K562 treated with DMSO at 1 percent for 4 hours (cell line): Measurements from ENCODE around the gene NIF3L1. TPM values are rescaled to one million over a fixed set of nuclear protein-coding genes. Genes with fewer than 3 reads are reported as not detected.

Experiments
- total RNA-seq: library from RNA; unstranded; fragments of 300-600 nt; gene quantifications from 2 replicates; pipeline ENCODE4 v1.2.3, GENCODE V29; 2022; ENCODE audit not compliant: insufficient read depth

Gene NIF3L1, protein sequence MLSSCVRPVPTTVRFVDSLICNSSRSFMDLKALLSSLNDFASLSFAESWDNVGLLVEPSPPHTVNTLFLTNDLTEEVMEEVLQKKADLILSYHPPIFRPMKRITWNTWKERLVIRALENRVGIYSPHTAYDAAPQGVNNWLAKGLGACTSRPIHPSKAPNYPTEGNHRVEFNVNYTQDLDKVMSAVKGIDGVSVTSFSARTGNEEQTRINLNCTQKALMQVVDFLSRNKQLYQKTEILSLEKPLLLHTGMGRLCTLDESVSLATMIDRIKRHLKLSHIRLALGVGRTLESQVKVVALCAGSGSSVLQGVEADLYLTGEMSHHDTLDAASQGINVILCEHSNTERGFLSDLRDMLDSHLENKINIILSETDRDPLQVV
- 13.7 and 15.3 TPM in 2 replicates for total RNA-seq

DNA sequence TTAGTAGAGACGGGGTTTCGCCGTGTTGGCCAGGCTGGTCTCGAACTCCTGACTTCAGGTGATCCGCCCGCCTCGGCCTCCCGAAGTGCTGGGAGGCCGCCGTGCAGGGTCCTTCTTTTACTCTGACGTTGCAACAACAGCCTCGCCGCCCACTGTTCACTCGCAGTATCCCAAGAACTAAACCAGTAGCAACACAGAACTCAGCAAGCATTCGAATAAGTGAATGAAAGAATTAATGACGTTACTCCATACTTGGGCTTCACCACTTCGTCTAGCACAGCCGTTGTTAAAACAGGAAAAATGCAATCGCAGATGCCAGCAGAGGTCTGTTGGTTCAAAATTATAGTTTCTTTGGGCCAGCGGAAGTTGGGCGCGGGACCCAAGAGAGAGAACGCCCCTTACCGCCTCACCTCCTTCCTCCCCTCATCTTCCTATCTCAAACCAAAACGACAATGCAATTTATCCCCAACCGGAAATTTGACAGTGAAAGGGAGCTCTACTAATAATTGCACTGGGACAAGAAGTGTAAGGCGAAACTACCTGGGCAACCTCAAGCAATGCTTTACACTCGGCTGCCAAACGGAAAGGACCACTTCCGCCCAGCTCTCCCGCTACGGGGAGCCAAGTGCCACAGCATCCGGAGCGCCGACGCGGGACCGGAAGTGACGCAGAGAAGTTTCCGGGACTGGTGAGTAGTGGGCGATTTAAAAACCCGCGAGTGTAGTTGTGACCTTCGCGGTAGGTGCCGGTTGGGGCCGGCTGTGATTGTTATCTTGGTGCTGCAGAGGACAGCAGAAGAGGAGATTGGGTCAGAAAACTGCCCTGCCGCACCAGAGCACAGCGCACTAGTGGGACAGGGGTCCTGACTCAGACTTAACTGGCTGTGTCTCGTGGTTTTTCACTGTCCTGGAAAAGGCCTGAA is at the start of gene NIF3L1, which contains the start of gene PPIL3:
Gene NIF3L1 (plus strand): TSS at position 668 of the 922 bp plus-strand sequence. CDS start 2,573 bp downstream, outside the sequence.
Gene PPIL3 (minus strand): TSS at position 374 of the 922 bp plus-strand sequence. CDS start 1,462 bp downstream, outside the sequence.

DNA sequence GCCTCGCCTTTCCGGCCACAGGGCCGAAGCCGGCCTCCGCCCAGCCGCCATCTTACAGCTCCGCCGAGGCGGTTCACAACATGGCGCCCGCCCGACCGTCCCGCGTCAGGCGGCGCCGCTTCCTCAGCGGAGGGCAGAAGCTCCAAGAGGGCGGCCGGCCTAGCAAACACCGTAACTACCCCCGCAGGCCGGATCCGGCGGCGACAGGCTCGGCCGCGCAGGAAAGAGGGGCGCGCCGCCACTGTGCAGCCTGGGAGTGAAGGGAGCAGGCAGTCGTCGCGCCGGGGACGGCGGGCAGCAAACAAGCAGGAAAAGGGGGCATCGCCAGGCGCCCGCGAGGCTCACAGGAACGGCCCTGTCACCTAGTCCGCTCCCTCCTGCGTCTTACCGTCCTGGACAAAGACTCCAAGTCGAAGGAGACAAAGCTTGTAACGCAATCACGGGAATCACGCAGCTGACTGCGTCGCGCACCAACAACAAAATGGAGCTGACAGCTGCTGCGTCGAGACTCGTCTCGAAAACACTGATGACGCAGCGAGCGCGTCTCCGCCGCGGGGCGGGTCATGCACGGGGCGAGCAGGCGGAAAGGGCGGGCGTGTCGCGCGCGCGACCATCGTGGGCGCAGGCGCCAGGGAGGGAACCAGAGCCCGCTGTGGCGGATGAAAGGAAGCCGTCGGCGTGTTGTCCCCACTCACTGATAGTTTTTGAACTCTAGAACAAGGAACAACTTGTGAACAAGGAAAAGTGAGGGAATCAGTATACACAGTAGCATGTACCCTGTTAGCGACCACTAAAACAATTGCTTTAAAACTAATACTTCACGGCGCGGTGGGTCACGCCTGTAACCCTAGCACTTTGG is 24.8 kb upstream of the NIF3L1 start, which contains the start of gene CLK1:
Gene CLK1 (minus strand): TSS at position 483 of the 859 bp plus-strand sequence. CDS start 2,796 bp downstream, outside the sequence.

Other genes with a start within 250 kb of the NIF3L1 start
- gene BZW1, start 77.5 kb upstream of the NIF3L1 start, total RNA-seq, result 52.5 and 64.2 TPM in 2 replicates
- gene CLK1, start 24.7 kb upstream of the NIF3L1 start, total RNA-seq, result 30.7 and 45.1 TPM in 2 replicates
- gene PPIL3, start 294 bp upstream of the NIF3L1 start, total RNA-seq, result 9.7 and 66.6 TPM in 2 replicates
- 4.3 and 5.2 TPM in 2 replicates for gene ORC2, start 74.3 kb downstream of the NIF3L1 start, total RNA-seq
- 2.9 TPM in 2 replicates for gene HYCC2, start 182.3 kb downstream of the NIF3L1 start, total RNA-seq
- gene NDUFB3, start 182.6 kb downstream of the NIF3L1 start, total RNA-seq, result 43.6 and 45.8 TPM in 2 replicates
- 19.2 and 28.7 TPM in 2 replicates for gene CFLAR, start 226.8 kb downstream of the NIF3L1 start, total RNA-seq